OCI-LY3 (cell line): ENCODE results near the gene ARFIP1.

ENCODE experiments used
- CTCF ChIP-seq: fragments of 200-600, 300-600 bp; sonication (generic); IDR thresholded peaks from 2 replicates; pipeline ENCODE4 v1.5.1; 2014; ENCODE audit warnings: antibody characterized with exemption, low read length, low read depth
- EZH2phosphoT487 ChIP-seq: fragments of 200-600 bp; shearing (Covaris generic); IDR thresholded peaks from 2 replicates; pipeline ENCODE4 v1.6.1; 2018; ENCODE audit warnings: antibody characterized with exemption, mixed run types, low read depth

- TF ChIP-seq EZH2phosphoT487: no peak
- no peak for TF ChIP-seq CTCF
Observed at GRCh38 chr4:152917543-152918395, 138.0 kb downstream of the ARFIP1 start.
